ENCODE data around the gene AKT3. TPM values are rescaled to one million over a fixed set of nuclear protein-coding genes. Genes with fewer than 3 reads are reported as not detected.

Gene AKT3
- total and polyA plus RNA-seq, 7 donors: 2.1 to 105 (median 66.4) TPM

- Histone ChIP-seq H3K36me3 (no peaks in the 10 kb centered on the region), H3K4me1 (peaks cover 0 to 63% (median 36%) of the 10 kb centered on the region in 4 donors), H3K27me3 (no peaks in the 10 kb centered on the region), H3K9me3 (no peaks in the 10 kb centered on the region), H3K4me3 (no peak overlapping the region), H3K27ac (no peak overlapping the region)
- no peak for TF ChIP-seq EP300 (IDR thresholded peaks at IDR 0.05)
- no peak for TF ChIP-seq CTCF (IDR thresholded peaks at IDR 0.05)
- no peak for TF ChIP-seq POLR2A (IDR thresholded peaks at IDR 0.05)
- TF ChIP-seq POLR2AphosphoS5 (IDR thresholded peaks at IDR 0.05): no peak
- 81 to 88% methylated on average over 5 of the region's 5 CpGs for WGBS, 2 donors
- no peak for DNase-seq
- intact Hi-C loops (cut with DNase I): no loop called here
Observed at GRCh38 chr1:243712242-243712641, 137.8 kb downstream of the AKT3 start.

- Histone ChIP-seq H3K9me3 (no peaks in the 10 kb centered on the region), H3K27me3 (no peaks in the 10 kb centered on the region), H3K36me3 (no peaks in the 10 kb centered on the region), H3K27ac (no peak overlapping the region), H3K4me3 (no peak overlapping the region), H3K4me1 (peaks cover 0 to 49% (median 29%) of the 10 kb centered on the region in 4 donors)
- 66 to 75% methylated on average over 4 of the region's 4 CpGs for WGBS, 2 donors
- TF ChIP-seq CTCF (IDR thresholded peaks at IDR 0.05): no peak
- no peak for TF ChIP-seq EP300 (IDR thresholded peaks at IDR 0.05)
- no peak for TF ChIP-seq POLR2A (IDR thresholded peaks at IDR 0.05)
- no peak for TF ChIP-seq POLR2AphosphoS5 (IDR thresholded peaks at IDR 0.05)
- intact Hi-C loops (cut with DNase I): no loop called here
- DNase-seq: no peak
Observed at GRCh38 chr1:243710467-243710866, 139.6 kb downstream of the AKT3 start.

- no peak overlapping the region for H3K27ac ChIP-seq
- H3K4me3 ChIP-seq: no peak overlapping the region
- intact Hi-C loops (cut with DNase I): no loop called here
- H3K27me3 ChIP-seq: no peaks in the 10 kb centered on the region
- WGBS, 2 donors: 68 to 91% methylated on average over 3 of the region's 3 CpGs
- DNase-seq: no peak
- H3K4me1 ChIP-seq: peaks cover 0 to 26% (median 12%) of the 10 kb centered on the region in 4 donors
- no peaks in the 10 kb centered on the region for H3K36me3 ChIP-seq
- no peaks in the 10 kb centered on the region for H3K9me3 ChIP-seq
- no peak for TF ChIP-seq POLR2AphosphoS5 (IDR thresholded peaks at IDR 0.05)
- no peak for TF ChIP-seq EP300 (IDR thresholded peaks at IDR 0.05)
- no peak for TF ChIP-seq CTCF (IDR thresholded peaks at IDR 0.05)
- TF ChIP-seq POLR2A (IDR thresholded peaks at IDR 0.05): no peak
Observed at GRCh38 chr1:243708210-243708609, 141.8 kb downstream of the AKT3 start.

GRCh38 chr1:243706563-243706962, 143.5 kb downstream of the AKT3 start:
- Histone ChIP-seq H3K9me3 (no peaks in the 10 kb centered on the region), H3K36me3 (no peaks in the 10 kb centered on the region), H3K27me3 (no peaks in the 10 kb centered on the region), H3K4me3 (no peak overlapping the region), H3K4me1 (peaks cover 0 to 10% (median 4%) of the 10 kb centered on the region in 4 donors), H3K27ac (no peak overlapping the region)
- TF ChIP-seq CTCF (IDR thresholded peaks at IDR 0.05) (no peak), POLR2A (IDR thresholded peaks at IDR 0.05) (no peak), POLR2AphosphoS5 (IDR thresholded peaks at IDR 0.05) (no peak), EP300 (IDR thresholded peaks at IDR 0.05) (no peak)
- intact Hi-C loops (cut with DNase I): no loop called here
- 85 to 89% methylated on average over 2 of the region's 2 CpGs for WGBS, 2 donors
- DNase-seq: no peak

GRCh38 chr1:243705585-243705984, 144.5 kb downstream of the AKT3 start:
- Histone ChIP-seq H3K27me3 (no peaks in the 10 kb centered on the region), H3K36me3 (no peaks in the 10 kb centered on the region), H3K4me3 (no peak overlapping the region), H3K27ac (no peak overlapping the region), H3K4me1 (no peaks in the 10 kb centered on the region), H3K9me3 (no peaks in the 10 kb centered on the region)
- WGBS, 2 donors: 38 to 74% methylated on average over 4 of the region's 4 CpGs
- intact Hi-C loops (cut with DNase I): no loop called here
- no peak for DNase-seq
- TF ChIP-seq POLR2AphosphoS5 (IDR thresholded peaks at IDR 0.05): no peak
- TF ChIP-seq EP300 (IDR thresholded peaks at IDR 0.05): no peak
- TF ChIP-seq CTCF (IDR thresholded peaks at IDR 0.05): no peak
- no peak for TF ChIP-seq POLR2A (IDR thresholded peaks at IDR 0.05)

Data from sigmoid colon (tissue), 7 donors.